Measurements from ENCODE around the gene PRR15L.

GRCh38 chr17:47937941-47938340 lies 19.7 kb downstream of the PRR15L start:
- TF ChIP-seq CTCF (IDR thresholded peaks at IDR 0.05) = no peak
- TF ChIP-seq POLR2A (IDR thresholded peaks at IDR 0.05) = no peak
- no peak for TF ChIP-seq POLR2AphosphoS5 (IDR thresholded peaks at IDR 0.05)
